Stomach (tissue), 9 donors: ENCODE results near the gene LSAMP. TPM values are rescaled to one million over a fixed set of nuclear protein-coding genes. Genes with fewer than 3 reads are reported as not detected.

Source experiments
- DNase-seq, 2 donors: peaks; one replicate each; pipeline versions ENCODE4 v3.0.0 to v3.0.0-alpha.2; 2013 to 2019
- H3K27ac ChIP-seq, 5 donors: fragments of 200-600 bp in 4 of 5; sonication (generic) in 4 of 5; one replicate each; pipeline ENCODE4 v1.5.1; 2013 to 2019; ENCODE audit warnings: mild to moderate bottlenecking in 1 of 5, moderate library complexity in 1 of 5
- H3K27me3 ChIP-seq, 3 donors: fragments of 200-600 bp; sonication (generic); one replicate each; pipeline ENCODE4 v1.5.1; 2017 to 2019; ENCODE audit warnings: mixed run types in 1 of 3
- H3K36me3 ChIP-seq, 4 donors: fragments of 200-600 bp; sonication (generic); 1 replicate in 3 of 4; 2 replicates in 1 of 4; pipeline ENCODE4 v1.5.1; 2016 to 2019
- H3K4me1 ChIP-seq, 4 donors: fragments of 200-600 bp; sonication (generic); one replicate each; pipeline ENCODE4 v1.5.1; 2016 to 2019
- H3K4me3 ChIP-seq, 4 donors: fragments of 200-600 bp; sonication (generic) in 3 of 4; one replicate each; pipeline ENCODE4 v1.5.1; 2016 to 2019; ENCODE audit warnings: mild to moderate bottlenecking in 1 of 4
- H3K9me3 ChIP-seq, 4 donors: fragments of 200-600 bp; sonication (generic); one replicate each; pipeline ENCODE4 v1.5.1; 2016 to 2019
- CTCF ChIP-seq, 7 experiments: fragments of 450-650 bp in 4 of 7; fragments of 200-600 bp in 3 of 7; sonication (generic) in 3 of 7; IDR thresholded peaks; one replicate each; pipeline ENCODE4 v1.5.1; 2016 to 2019; ENCODE audit warnings: antibody characterized with exemption in 7 of 7, control low read depth in 2 of 7, mild to moderate bottlenecking in 1 of 7
- EP300 ChIP-seq: sonication (generic); formaldehyde crosslinking; IDR thresholded peaks from one replicate; pipeline ENCODE4 v1.6.1; 2017; ENCODE audit warnings: antibody characterized with exemption
- POLR2A ChIP-seq, 4 donors: fragments of 450-650 bp; IDR thresholded peaks; one replicate each; pipeline ENCODE4 v1.6.1; 2016; ENCODE audit warnings: antibody characterized with exemption in 4 of 4, control low read depth in 2 of 4, mild to moderate bottlenecking in 1 of 4, moderate library complexity in 1 of 4
- POLR2AphosphoS5 ChIP-seq, 3 donors: sonication (generic); formaldehyde crosslinking; IDR thresholded peaks; one replicate each; pipeline ENCODE4 v1.6.1; 2016; ENCODE audit warnings: antibody characterized with exemption in 3 of 3
- WGBS, 5 donors: extraction: QIAGEN DNeasy Blood & Tissue Kit in 3 of 5; methylation state at CpG; one replicate each; pipeline versions ENCODE4 v1.1.5 to v1.1.7; 2013 to 2018; 5-methylcytosine and 5-hydroxymethylcytosine counted together
- intact Hi-C: fragments of 100-400 bp; cut with DNase I; formaldehyde crosslinking; loops from one replicate; pipeline ENCODE4 v1.15.1; 2023; ENCODE audit warnings: low total_unique reads
- polyA plus RNA-seq, 3 donors: library from polyadenylated mRNA; stranded (reverse); fragments of 200-250 nt; gene quantifications; one replicate each; pipeline ENCODE4 v1.2.3, GENCODE V29; 2013
- total RNA-seq, 5 donors: library from RNA; depleted of rRNA; stranded (reverse); fragments of >200 nt; gene quantifications; one replicate each; pipeline versions ENCODE4 v1.1.0 to v1.2.3, GENCODE V29; 2014 to 2016
- donor health status: healthy with polysubstance abuse.
- donor health status: Bipolar disorder and iron deficiency.
- donor health status: healthy.

The LSAMP gene
- total and polyA plus RNA-seq, 8 donors: 1.1 to 20.7 (median 1.7) TPM

- Histone ChIP-seq H3K4me3 (no peak overlapping the region), H3K36me3 (no peaks in the 10 kb centered on the region), H3K27ac (no peak overlapping the region), H3K9me3 (peaks cover 0 to 4% (median 0%) of the 10 kb centered on the region in 4 donors), H3K4me1 (no peaks in the 10 kb centered on the region), H3K27me3 (no peaks in the 10 kb centered on the region)
- TF ChIP-seq POLR2A (IDR thresholded peaks at IDR 0.05) (no peak), POLR2AphosphoS5 (IDR thresholded peaks at IDR 0.05) (no peak), CTCF (IDR thresholded peaks at IDR 0.05) (no peak), EP300 (no peak)
- no peak for DNase-seq
- 63 to 85% (median 80%) methylated on average over 2 of the region's 2 CpGs for WGBS, 5 donors
- intact Hi-C loops: no loop called here
Observed at GRCh38 chr3:115982629-115983028, 462.7 kb downstream of the LSAMP start.

GRCh38 chr3:115982108-115982507, 463.2 kb downstream of the LSAMP start:
- intact Hi-C loops: no loop called here
- DNase-seq: no peak
- Histone ChIP-seq H3K9me3 (peaks cover 0 to 4% (median 0%) of the 10 kb centered on the region in 4 donors), H3K27ac (no peak overlapping the region), H3K4me1 (no peaks in the 10 kb centered on the region), H3K27me3 (no peaks in the 10 kb centered on the region), H3K36me3 (no peaks in the 10 kb centered on the region), H3K4me3 (no peak overlapping the region)
- TF ChIP-seq POLR2A (IDR thresholded peaks at IDR 0.05): no peak
- no peak for TF ChIP-seq EP300
- 72 to 79% (median 77%) methylated on average over 3 of the region's 3 CpGs for WGBS, 5 donors

- no peak for DNase-seq
- TF ChIP-seq CTCF (IDR thresholded peaks at IDR 0.05) (no peak), POLR2A (IDR thresholded peaks at IDR 0.05) (no peak), POLR2AphosphoS5 (IDR thresholded peaks at IDR 0.05) (no peak), EP300 (no peak)
- Histone ChIP-seq H3K9me3 (no peaks in the 10 kb centered on the region), H3K27ac (no peak overlapping the region), H3K36me3 (no peaks in the 10 kb centered on the region), H3K27me3 (no peaks in the 10 kb centered on the region), H3K4me3 (no peak overlapping the region), H3K4me1 (no peaks in the 10 kb centered on the region)
- intact Hi-C loops: no loop called here
- 37 to 60% (median 42%) methylated on average over 3 of the region's 3 CpGs for WGBS, 5 donors
Observed at GRCh38 chr3:115980709-115981108, 464.6 kb downstream of the LSAMP start.

- Histone ChIP-seq H3K4me1 (no peaks in the 10 kb centered on the region), H3K36me3 (no peaks in the 10 kb centered on the region), H3K27me3 (no peaks in the 10 kb centered on the region), H3K4me3 (no peak overlapping the region), H3K27ac (no peak overlapping the region), H3K9me3 (no peaks in the 10 kb centered on the region)
- DNase-seq: no peak
- intact Hi-C loops: no loop called here
- 63 to 84% (median 75%) methylated on average over 4 of the region's 4 CpGs for WGBS, 5 donors
- TF ChIP-seq POLR2AphosphoS5 (IDR thresholded peaks at IDR 0.05): no peak
- no peak for TF ChIP-seq POLR2A (IDR thresholded peaks at IDR 0.05)
- TF ChIP-seq CTCF (IDR thresholded peaks at IDR 0.05): no peak
- no peak for TF ChIP-seq EP300
Observed at GRCh38 chr3:115977866-115978265, 467.4 kb downstream of the LSAMP start.

GRCh38 chr3:115975796-115976195, 469.5 kb downstream of the LSAMP start:
- H3K27ac ChIP-seq: no peak overlapping the region
- WGBS, 5 donors: 66 to 92% (median 74%) methylated on average over 1 of the region's 1 CpG
- H3K9me3 ChIP-seq: no peaks in the 10 kb centered on the region
- H3K4me3 ChIP-seq: no peak overlapping the region
- H3K27me3 ChIP-seq: no peaks in the 10 kb centered on the region
- TF ChIP-seq POLR2AphosphoS5 (IDR thresholded peaks at IDR 0.05): no peak
- no peak for TF ChIP-seq EP300
- TF ChIP-seq POLR2A (IDR thresholded peaks at IDR 0.05): no peak
- no peak for TF ChIP-seq CTCF (IDR thresholded peaks at IDR 0.05)
- no peaks in the 10 kb centered on the region for H3K4me1 ChIP-seq
- intact Hi-C loops: no loop called here
- no peaks in the 10 kb centered on the region for H3K36me3 ChIP-seq
- DNase-seq: no peak
